OCI-LY7 (cell line): ENCODE measurements around the gene ADAMTSL3. TPM values are rescaled to one million over a fixed set of nuclear protein-coding genes. Genes with fewer than 3 reads are reported as not detected.

Experiments used
- BruUV-seq: library from RNA; stranded (reverse); fragments of 400-500 nt; replicated peaks from 2 replicates; lab custom pipeline; 2021; lab: Mats Ljungman, UMichigan
- CTCF ChIA-PET: fragments of 300-600 bp; sonication (Branson Sonifier 250); formaldehyde crosslinking; loops from one replicate; lab custom pipeline; 2022; ENCODE audit warnings: antibody characterized with exemption; ENCODE audit not compliant: unreplicated experiment; lab: Charles Lee
- POLR2A ChIA-PET: fragments of 300-600 bp; sonication (Branson Sonifier 250); formaldehyde crosslinking; loops from one replicate; lab custom pipeline; 2022; ENCODE audit warnings: antibody characterized with exemption; lab: Charles Lee
- DNase-seq: peaks from one replicate; pipeline ENCODE4 v3.0.0-alpha.2; 2015; ENCODE audit warnings: low spot score
- H2AFZ ChIP-seq: fragments of 200-600 bp; sonication (generic), shearing (Covaris generic); 2 replicates; pipeline ENCODE4 v1.6.1; 2014; ENCODE audit warnings: mild to moderate bottlenecking, antibody characterized with exemption, low read length, moderate library complexity
- H3K27ac ChIP-seq: fragments of 200-600 bp; sonication (generic); 2 replicates; pipeline ENCODE4 v1.5.1; 2014; ENCODE audit warnings: mixed run types, low read depth, mild to moderate bottlenecking, moderate library complexity, low read length, inconsistent platforms; ENCODE audit not compliant: poor library complexity, severe bottlenecking
- H3K36me3 ChIP-seq: fragments of 200-600 bp; sonication (generic); 2 replicates; pipeline ENCODE4 v1.6.1; 2014; ENCODE audit warnings: mild to moderate bottlenecking, antibody characterized with exemption, low read length, moderate library complexity, mixed read lengths; ENCODE audit not compliant: insufficient read depth
- H3K4me1 ChIP-seq: fragments of 200-600 bp; sonication (generic); 2 replicates; pipeline ENCODE4 v1.5.1; 2014; ENCODE audit warnings: mild to moderate bottlenecking, low read length; ENCODE audit not compliant: insufficient read depth, poor library complexity, severe bottlenecking
- H3K4me2 ChIP-seq: fragments of 200-600 bp; sonication (generic); 2 replicates; pipeline ENCODE4 v1.6.1; 2014; ENCODE audit warnings: mild to moderate bottlenecking, low read length
- H3K4me3 ChIP-seq: fragments of 200-600 bp; sonication (generic); 2 replicates; pipeline ENCODE4 v1.5.1; 2014; ENCODE audit warnings: mild to moderate bottlenecking, low read depth, low read length; ENCODE audit not compliant: poor library complexity, severe bottlenecking
- H3K79me2 ChIP-seq: fragments of 200-600 bp; sonication (generic); 2 replicates; pipeline ENCODE4 v1.6.1; 2016; ENCODE audit warnings: low read depth, mild to moderate bottlenecking, low read length, moderate library complexity, mixed read lengths; ENCODE audit not compliant: insufficient read depth
- H3K9me2 ChIP-seq: fragments of 200-600 bp; sonication (generic); 2 replicates; pipeline ENCODE4 v1.6.1; 2016; ENCODE audit warnings: mild to moderate bottlenecking, low read length, mixed read lengths; ENCODE audit not compliant: insufficient read depth
- H3K9me3 ChIP-seq: fragments of 200-600 bp; sonication (generic); 2 replicates; pipeline ENCODE4 v1.6.1; 2014; ENCODE audit warnings: mild to moderate bottlenecking, mixed run types, low read length, mixed read lengths
- H4K20me1 ChIP-seq: fragments of 200-600 bp; sonication (generic); 2 replicates; pipeline ENCODE4 v1.6.1; 2014; ENCODE audit warnings: mild to moderate bottlenecking, antibody characterized with exemption, low read length, moderate library complexity, mixed read lengths; ENCODE audit not compliant: insufficient read depth
- CTCF ChIP-seq: fragments of 200-600 bp; sonication (generic); conservative IDR thresholded peaks from 2 replicates; pipeline ENCODE4 v1.5.1; 2014; ENCODE audit warnings: mild to moderate bottlenecking, antibody characterized with exemption, low read length, moderate library complexity, mixed read lengths
- EZH2phosphoT487 ChIP-seq: fragments of 200-600 bp; sonication (generic); IDR thresholded peaks from 2 replicates; pipeline ENCODE4 v1.6.1; 2018; ENCODE audit warnings: low read depth, borderline replicate concordance, mild to moderate bottlenecking, mixed run types, antibody characterized with exemption, low read length, moderate library complexity, mixed read lengths
- intact Hi-C: fragments of 100-400 bp; cut with micrococcal nuclease; formaldehyde crosslinking; loops from one replicate; pipeline ENCODE4 v1.10.0; 2022; ENCODE audit not compliant: unreplicated experiment
- total RNA-seq, 2 experiments: library from RNA; depleted of rRNA in 1 of 2; stranded (reverse); fragments of >200 nt in 1 of 2; shearing (Covaris generic) in 1 of 2; gene quantifications; 2 replicates each; pipeline ENCODE4 v1.2.3, GENCODE V29; 2014 to 2022

ADAMTSL3 gene
- total RNA-seq, 2 experiments from 2014 or later = not detected

- H2AFZ ChIP-seq = no peak overlapping the region
- no peak overlapping the region for H3K27ac ChIP-seq
- H3K4me1 ChIP-seq = no peaks in the 10 kb centered on the region
- intact Hi-C loops = no loop called here
- no peaks in the 10 kb centered on the region for H3K36me3 ChIP-seq
- no peak overlapping the region for H3K4me3 ChIP-seq
- H3K4me2 ChIP-seq = no peak overlapping the region
- no peak for DNase-seq
- H3K79me2 ChIP-seq = no peaks in the 10 kb centered on the region
- no peaks in the 10 kb centered on the region for H3K9me3 ChIP-seq
- H4K20me1 ChIP-seq = no peaks in the 10 kb centered on the region
- no peak for TF ChIP-seq CTCF
- TF ChIP-seq EZH2phosphoT487 = no peak
- H3K9me2 ChIP-seq = no peaks in the 10 kb centered on the region
- ChIA-PET CTCF (no interaction called here), POLR2A (no interaction called here)
- BruUV-seq = no TSS peak
These were observed 40.6 kb downstream of the ADAMTSL3 start for GRCh38 chr15:83694536-83694935.

GRCh38 chr15:83695246-83695645, 41.3 kb downstream of the ADAMTSL3 start:
- intact Hi-C loops = no loop called here
- CTCF ChIA-PET = no interaction called here

More at GRCh38 chr15:83695246-83695645, 41.3 kb downstream of the ADAMTSL3 start:
- Histone ChIP-seq H2AFZ (no peak overlapping the region), H3K4me2 (no peak overlapping the region), H3K27ac (no peak overlapping the region), H3K4me3 (no peak overlapping the region), H3K79me2 (no peaks in the 10 kb centered on the region), H3K36me3 (no peaks in the 10 kb centered on the region), H4K20me1 (no peaks in the 10 kb centered on the region), H3K9me3 (no peaks in the 10 kb centered on the region), H3K4me1 (no peaks in the 10 kb centered on the region), H3K9me2 (no peaks in the 10 kb centered on the region)
- no peak for TF ChIP-seq EZH2phosphoT487
- TF ChIP-seq CTCF = no peak
- no peak for DNase-seq
- POLR2A ChIA-PET = no interaction called here
- BruUV-seq = no TSS peak
